Measurements from ENCODE around the gene MBD5.
"Not testable (repeated sequence)": the region's sequence is repeated elsewhere in the genome, so short reads cannot be mapped to it uniquely, and the experiment has no call there.

MBD5 gene

DNA sequence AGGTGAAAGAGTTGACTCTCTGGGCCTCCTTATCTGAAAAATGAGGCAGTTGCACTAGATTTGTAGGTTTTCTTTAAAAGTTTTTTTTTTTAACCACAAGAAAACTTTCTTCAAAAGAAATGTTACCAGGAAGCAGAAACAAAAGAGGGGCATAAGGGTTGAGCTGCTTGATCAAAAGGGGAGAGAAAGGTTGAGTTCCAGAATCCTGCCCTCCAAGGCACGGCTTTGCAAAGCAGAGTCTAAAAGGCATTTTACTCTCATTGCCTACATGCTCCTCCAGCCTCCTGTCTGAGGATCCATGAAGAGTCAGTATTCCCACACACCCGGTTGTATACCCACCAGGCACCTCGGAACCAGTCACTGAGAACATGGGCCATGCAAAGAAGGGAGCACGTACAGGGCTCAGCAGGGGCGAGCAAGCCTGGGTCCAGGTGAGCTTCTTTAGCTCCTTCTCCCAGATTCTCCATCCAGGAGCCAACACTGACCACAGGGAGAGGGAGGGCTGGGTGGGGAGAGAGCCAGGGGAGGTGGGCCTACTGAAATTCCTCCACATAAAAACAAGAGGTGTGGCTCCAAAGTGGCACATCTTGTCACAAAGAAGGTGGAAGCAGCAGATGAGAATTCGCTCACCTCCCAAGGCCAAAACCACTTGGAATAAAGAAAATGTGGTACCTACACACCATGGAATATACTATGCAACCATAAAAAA lies 507.6 kb downstream of the MBD5 start:
- Mint-ChIP-seq H3K9me3 (no peaks in the 10 kb centered on the region), H3K4me1 (peaks cover under 1% of the 10 kb centered on the region), H3K4me3 (no peak overlapping the region), H3K27ac (no peak overlapping the region), H3K27me3 (peaks cover 8% of the 10 kb centered on the region), H3K36me3 (no peaks in the 10 kb centered on the region)
- ATAC-seq (ENCODE audit: low read depth) (no peak), DNase-seq (ENCODE audit: low spot score in 2 of 2) (no peak)

DNA sequence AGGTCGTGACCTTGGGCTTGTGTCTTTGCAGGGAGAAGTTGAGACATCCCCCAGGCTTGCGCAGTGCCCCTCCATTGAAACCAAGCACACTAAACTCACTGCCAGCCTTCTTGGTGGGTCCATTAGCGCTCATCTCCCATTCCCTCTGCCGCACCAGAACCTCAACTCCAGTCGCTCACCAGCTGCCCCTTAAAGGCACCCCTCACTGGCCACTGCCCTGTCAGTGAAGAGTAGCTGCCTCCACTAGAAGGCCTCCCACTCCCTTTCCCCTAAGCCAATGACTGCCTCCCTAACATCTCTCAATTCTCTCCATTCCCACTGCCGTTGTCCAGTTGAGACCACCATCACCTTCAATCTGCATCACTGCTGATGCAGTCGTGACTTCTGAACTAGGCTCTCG lies 508.9 kb downstream of the MBD5 start:
- ATAC-seq (ENCODE audit: low read depth) = no peak
- H3K4me1 Mint-ChIP-seq = no peaks in the 10 kb centered on the region
- no peak overlapping the region for H3K4me3 Mint-ChIP-seq
- no peak for DNase-seq (ENCODE audit: low spot score in 2 of 2)
- no peak overlapping the region for H3K27ac Mint-ChIP-seq
- no peaks in the 10 kb centered on the region for H3K9me3 Mint-ChIP-seq
- no peaks in the 10 kb centered on the region for H3K36me3 Mint-ChIP-seq
- H3K27me3 Mint-ChIP-seq = peaks cover 8% of the 10 kb centered on the region

DNA sequence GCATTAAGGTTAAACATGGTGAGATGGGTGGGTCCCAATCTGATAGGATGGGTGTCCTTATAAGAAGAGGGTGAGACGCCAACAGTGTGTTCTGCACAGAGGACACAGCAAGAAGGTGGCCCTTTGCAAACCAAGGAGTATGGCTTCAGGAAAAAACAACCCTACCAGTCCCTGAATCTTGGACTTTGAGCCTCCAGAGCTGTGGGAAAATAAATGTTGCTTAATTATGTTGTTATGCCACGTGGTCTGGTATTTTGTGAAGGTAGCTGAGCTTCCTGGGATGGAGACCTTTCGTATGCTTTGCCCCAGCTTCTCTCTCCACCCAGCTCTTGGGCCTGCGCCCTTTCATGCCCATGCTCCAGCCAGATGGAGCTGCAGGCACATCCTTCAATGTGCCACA lies 509.5 kb downstream of the MBD5 start:
- peaks cover 8% of the 10 kb centered on the region for H3K27me3 Mint-ChIP-seq
- H3K36me3 Mint-ChIP-seq = no peaks in the 10 kb centered on the region
- H3K4me1 Mint-ChIP-seq = peaks cover 2% of the 10 kb centered on the region
- no peaks in the 10 kb centered on the region for H3K9me3 Mint-ChIP-seq
- DNase-seq (ENCODE audit: low spot score in 2 of 2) = no peak
- no peak overlapping the region for H3K4me3 Mint-ChIP-seq
- ATAC-seq (ENCODE audit: low read depth) = no peak
- H3K27ac Mint-ChIP-seq = no peak overlapping the region

DNA sequence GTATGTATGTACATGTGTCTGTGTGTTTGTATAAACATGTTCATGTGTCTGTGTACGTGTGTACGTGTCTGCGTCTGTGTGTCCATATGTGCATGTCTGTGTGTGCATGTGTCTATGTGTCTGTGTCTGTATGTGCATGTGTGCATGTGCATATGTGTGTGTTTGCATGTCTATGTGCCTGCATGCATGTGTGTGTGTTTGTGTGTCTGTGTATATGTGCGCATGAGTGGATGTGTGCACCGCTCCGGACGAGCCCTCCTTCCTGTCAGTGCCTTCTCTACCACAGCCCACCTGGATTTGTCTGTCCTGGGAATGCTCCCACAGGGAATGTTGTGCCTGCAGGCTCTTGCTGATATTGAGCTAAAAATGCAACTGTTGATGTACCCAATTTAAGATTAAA lies 510.3 kb downstream of the MBD5 start:
- Mint-ChIP-seq H3K4me3 (no peak overlapping the region), H3K27me3 (peaks cover 7% of the 10 kb centered on the region), H3K4me1 (peaks cover 2% of the 10 kb centered on the region), H3K36me3 (no peaks in the 10 kb centered on the region), H3K9me3 (no peaks in the 10 kb centered on the region), H3K27ac (no peak overlapping the region)
- ATAC-seq (ENCODE audit: low read depth) (no peak), DNase-seq (ENCODE audit: low spot score in 2 of 2) (no peak)

DNA sequence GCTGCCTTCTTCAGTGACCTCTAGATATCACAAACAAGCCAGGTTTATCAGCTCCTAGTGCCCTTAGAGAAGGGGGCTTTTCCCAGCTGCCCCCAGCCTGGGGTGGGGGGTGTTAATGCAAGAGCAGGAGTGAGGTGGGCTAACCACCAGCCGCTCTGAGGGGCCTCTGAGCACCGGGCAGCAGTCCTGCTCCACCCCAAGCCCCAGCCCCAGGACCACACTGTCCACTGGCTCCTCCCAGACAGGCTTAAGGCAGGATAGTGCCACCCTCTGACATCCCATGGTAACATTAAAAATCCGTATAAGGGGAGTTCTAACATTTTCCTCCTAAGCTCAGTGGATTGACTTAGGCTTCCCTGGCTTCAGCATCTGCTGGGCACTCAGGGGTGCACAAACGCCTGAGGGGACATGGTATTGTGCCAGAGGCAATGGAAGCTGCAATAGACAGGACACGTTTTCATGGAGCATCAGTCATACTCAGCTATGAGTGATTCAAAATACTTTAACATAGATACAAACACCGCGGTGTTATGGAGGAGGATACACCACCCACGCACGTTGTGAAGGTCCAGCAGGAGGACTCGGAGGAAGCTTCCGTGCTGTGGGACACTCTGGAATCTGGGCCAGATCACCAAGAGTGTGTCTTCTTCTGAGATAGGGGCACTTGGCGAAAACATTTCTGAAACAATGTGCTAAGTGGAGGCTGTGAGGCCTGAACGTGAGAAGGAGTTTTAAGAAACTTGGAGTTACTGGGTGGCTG lies 511.0 kb downstream of the MBD5 start:
- H3K9me3 Mint-ChIP-seq = no peaks in the 10 kb centered on the region
- DNase-seq (ENCODE audit: low spot score in 2 of 2) (no peak), ATAC-seq (ENCODE audit: low read depth) (no peak)
- H3K36me3 Mint-ChIP-seq = no peaks in the 10 kb centered on the region
- H3K4me1 Mint-ChIP-seq = peaks cover 2% of the 10 kb centered on the region
- H3K4me3 Mint-ChIP-seq = no peak overlapping the region
- no peak overlapping the region for H3K27ac Mint-ChIP-seq
- peaks cover 7% of the 10 kb centered on the region for H3K27me3 Mint-ChIP-seq

DNA sequence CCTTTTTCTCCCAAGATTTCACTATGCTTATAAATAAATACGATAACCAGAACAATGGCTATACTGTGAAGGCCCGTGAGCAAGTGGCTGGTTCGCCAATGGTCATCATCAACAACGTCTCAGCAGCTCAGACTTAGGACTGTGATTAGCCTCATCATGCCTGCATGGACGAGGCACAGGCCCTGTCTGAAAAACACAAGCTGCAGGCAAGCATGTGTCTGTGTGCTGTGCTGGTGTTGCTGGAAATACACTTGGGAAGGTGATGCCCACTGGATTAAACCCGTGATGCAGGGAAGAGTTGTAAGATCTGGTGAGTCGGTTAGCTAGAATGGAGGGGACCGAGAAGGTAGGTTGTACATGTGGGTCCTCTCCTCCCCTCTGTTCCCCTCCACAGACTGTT lies 512.1 kb downstream of the MBD5 start:
- no peak for DNase-seq (ENCODE audit: low spot score in 2 of 2)
- peaks cover 2% of the 10 kb centered on the region for H3K4me1 Mint-ChIP-seq
- no peak overlapping the region for H3K27ac Mint-ChIP-seq
- H3K4me3 Mint-ChIP-seq = no peak overlapping the region
- ATAC-seq (ENCODE audit: low read depth) = no peak
- no peaks in the 10 kb centered on the region for H3K36me3 Mint-ChIP-seq
- H3K9me3 Mint-ChIP-seq = no peaks in the 10 kb centered on the region
- peaks cover 7% of the 10 kb centered on the region for H3K27me3 Mint-ChIP-seq

DNA sequence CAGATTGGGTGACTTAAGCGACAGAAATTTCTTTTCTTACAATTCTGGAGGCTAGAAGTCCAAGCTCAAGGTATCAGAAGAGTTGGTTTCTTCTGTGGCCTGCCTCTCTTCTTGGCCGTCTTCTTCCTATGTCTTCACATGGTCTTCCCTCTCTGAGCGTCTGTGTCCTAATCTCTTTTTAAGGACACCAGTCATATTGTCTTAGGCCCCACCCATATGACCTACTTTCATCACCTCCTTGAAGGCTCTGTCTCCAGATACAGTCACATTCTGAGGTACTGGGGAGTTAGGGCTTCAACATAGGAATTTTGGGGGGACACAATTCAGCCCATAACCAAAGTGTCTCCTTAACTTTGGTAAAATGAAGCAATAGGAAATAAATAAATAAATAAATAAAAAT lies 512.8 kb downstream of the MBD5 start:
- H3K27ac Mint-ChIP-seq = no peak overlapping the region
- H3K36me3 Mint-ChIP-seq = no peaks in the 10 kb centered on the region
- ATAC-seq (ENCODE audit: low read depth) (no peak), DNase-seq (ENCODE audit: low spot score in 2 of 2) (no peak)
- H3K4me3 Mint-ChIP-seq = no peak overlapping the region
- H3K4me1 Mint-ChIP-seq = peaks cover 2% of the 10 kb centered on the region
- peaks cover 7% of the 10 kb centered on the region for H3K27me3 Mint-ChIP-seq
- H3K9me3 Mint-ChIP-seq = no peaks in the 10 kb centered on the region

DNA sequence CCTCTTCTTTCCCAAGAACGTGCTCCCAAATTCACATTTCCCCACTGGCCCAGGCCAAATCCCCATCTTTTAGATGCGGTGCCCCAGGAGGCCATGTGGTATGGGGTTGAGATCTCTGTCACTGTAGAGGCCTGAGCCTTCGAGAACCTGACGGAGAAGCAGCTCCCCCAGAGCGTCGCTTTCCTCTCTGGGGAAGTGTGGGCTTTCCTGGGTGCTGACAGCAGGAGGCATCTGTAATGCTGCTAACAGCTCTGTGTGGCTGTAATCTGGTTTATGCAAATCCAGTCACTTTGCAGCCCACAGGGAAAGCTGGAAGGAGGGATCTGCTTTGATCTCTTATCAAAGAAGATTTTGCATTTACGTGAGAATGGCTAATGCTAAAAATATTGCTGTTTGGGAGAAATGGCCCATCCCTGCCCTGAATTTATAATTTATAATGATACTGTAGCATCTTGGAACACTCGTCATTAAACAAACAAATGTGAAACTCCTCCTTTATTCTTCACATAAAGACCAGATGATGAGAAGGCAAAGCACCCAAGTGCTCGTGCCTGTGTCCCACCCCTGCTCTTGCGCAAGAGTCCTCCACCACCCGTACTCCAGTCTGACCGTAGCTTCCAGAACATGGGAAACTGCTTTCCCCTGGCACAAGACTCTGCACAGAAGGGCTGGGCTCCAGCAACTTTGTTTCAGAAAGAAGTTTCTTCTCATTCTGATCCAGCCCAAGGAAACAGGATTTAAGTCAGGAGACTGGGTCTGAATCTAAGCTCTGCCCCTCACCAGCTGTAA lies 513.7 kb downstream of the MBD5 start:
- no peak overlapping the region for H3K27ac Mint-ChIP-seq
- peaks cover 4% of the 10 kb centered on the region for H3K27me3 Mint-ChIP-seq

DNA sequence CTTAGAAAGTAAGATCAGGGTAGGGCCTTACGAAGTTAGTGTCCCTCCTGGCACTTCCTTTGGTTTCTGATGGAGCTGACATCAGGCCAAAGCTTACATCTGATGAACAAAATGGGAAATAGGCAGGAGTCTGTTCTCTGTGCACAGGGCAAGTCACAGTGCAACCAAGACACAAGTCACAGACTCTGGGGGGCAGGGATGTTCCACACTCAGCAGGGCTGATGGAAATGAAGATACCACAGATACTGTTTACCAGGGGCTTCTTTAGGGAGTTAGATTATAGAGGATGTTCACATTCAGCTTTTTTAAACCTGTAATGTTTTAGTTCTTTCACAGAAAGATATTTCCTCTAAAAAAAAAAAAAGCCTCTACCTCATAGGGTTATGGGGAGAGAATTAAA lies 517.5 kb downstream of the MBD5 start:
- Mint-ChIP-seq H3K4me3 (no peak overlapping the region), H3K36me3 (no peaks in the 10 kb centered on the region)
- ATAC-seq (ENCODE audit: low read depth) = no peak

More for the DNA sequence above, 513.7 kb downstream of the MBD5 start:
- DNase-seq (ENCODE audit: low spot score in 2 of 2) (no peak), ATAC-seq (ENCODE audit: low read depth) (no peak)
- Mint-ChIP-seq H3K4me3 (no peak overlapping the region), H3K36me3 (no peaks in the 10 kb centered on the region), H3K9me3 (no peaks in the 10 kb centered on the region), H3K4me1 (peaks cover 2% of the 10 kb centered on the region)

DNA sequence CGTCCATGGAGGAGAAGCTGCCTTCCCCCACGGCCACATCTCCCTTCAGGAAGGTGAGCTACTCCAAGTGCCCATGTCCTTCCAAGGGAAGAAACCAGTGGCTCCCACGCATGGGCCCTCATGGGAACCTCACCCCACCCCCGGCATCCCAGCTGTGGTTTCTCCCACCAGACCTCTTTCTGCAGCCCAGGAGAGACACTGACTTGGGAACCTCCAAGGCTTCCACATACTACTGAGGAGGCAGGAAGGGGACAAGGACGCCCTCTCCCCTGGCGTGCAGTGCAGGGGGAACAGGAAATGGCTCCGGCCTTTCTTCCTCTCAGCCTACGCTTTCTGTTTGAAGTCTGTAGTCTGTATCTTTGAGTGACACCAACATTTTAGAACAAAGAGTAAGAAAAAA lies 519.1 kb downstream of the MBD5 start:
- no peak overlapping the region for H3K4me3 Mint-ChIP-seq
- ATAC-seq (ENCODE audit: low read depth) = no peak

More for the DNA sequence above, 517.5 kb downstream of the MBD5 start:
- Mint-ChIP-seq H3K9me3 (no peaks in the 10 kb centered on the region), H3K4me1 (peaks cover 5% of the 10 kb centered on the region), H3K27ac (no peak overlapping the region), H3K27me3 (peaks cover 4% of the 10 kb centered on the region)
- no peak for DNase-seq (ENCODE audit: low spot score in 2 of 2)

DNA sequence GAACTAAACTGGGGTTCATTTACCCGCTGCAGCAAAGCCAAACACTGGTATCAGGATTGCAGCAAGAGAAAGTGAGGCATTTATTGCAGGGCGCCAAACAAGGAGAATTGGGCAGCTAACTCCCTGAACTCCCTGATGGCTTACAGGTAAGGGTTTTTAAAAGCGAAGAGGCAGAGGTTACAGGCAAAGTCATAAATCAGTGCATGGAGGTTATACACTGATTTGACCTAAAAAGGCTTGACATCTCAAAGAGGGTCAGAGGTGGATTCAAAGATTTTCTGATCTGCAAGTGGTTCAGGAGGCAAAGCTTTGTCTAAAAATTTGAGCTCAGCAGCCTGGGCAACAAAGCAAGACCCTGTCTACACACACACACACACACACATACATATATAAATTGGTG lies 520.9 kb downstream of the MBD5 start:
- no peak for ATAC-seq (ENCODE audit: low read depth)
- peaks cover 7% of the 10 kb centered on the region for H3K4me1 Mint-ChIP-seq
- no peak overlapping the region for H3K27ac Mint-ChIP-seq

More for the DNA sequence above, 519.1 kb downstream of the MBD5 start:
- Mint-ChIP-seq H3K27ac (no peak overlapping the region), H3K27me3 (peaks cover 4% of the 10 kb centered on the region), H3K4me1 (peaks cover 5% of the 10 kb centered on the region), H3K9me3 (no peaks in the 10 kb centered on the region), H3K36me3 (no peaks in the 10 kb centered on the region)
- DNase-seq (ENCODE audit: low spot score in 2 of 2) = no peak

DNA sequence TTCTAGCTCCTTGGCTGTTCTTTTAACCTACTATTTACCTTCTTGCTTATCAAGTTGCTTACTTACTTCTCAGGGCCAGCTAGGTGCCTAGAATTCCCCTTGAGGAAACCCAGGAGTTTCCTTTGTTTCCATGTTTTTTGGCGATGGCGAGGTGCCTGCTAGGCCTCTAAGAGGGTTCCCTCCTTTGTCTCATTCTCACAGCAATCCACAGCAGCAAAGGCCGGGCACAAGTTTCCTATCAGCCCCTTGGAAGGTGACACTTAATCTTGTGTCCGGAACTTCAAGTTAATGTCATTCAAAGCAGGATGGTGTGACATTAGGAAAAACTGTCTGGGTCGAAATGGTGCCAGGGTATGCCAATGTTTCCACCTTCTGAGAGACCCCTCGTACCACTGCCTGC lies 521.7 kb downstream of the MBD5 start:
- peaks cover 7% of the 10 kb centered on the region for H3K4me1 Mint-ChIP-seq
- H3K27ac Mint-ChIP-seq = no peak overlapping the region
- H3K4me3 Mint-ChIP-seq = no peak overlapping the region
- no peaks in the 10 kb centered on the region for H3K9me3 Mint-ChIP-seq
- DNase-seq (ENCODE audit: low spot score in 2 of 2) (no peak), ATAC-seq (ENCODE audit: low read depth) (no peak)
- no peaks in the 10 kb centered on the region for H3K36me3 Mint-ChIP-seq
- peaks cover 5% of the 10 kb centered on the region for H3K27me3 Mint-ChIP-seq

More for the DNA sequence above, 520.9 kb downstream of the MBD5 start:
- no peaks in the 10 kb centered on the region for H3K9me3 Mint-ChIP-seq
- H3K36me3 Mint-ChIP-seq = no peaks in the 10 kb centered on the region
- no peak overlapping the region for H3K4me3 Mint-ChIP-seq
- peaks cover 4% of the 10 kb centered on the region for H3K27me3 Mint-ChIP-seq
- no peak for DNase-seq (ENCODE audit: low spot score in 2 of 2)

DNA sequence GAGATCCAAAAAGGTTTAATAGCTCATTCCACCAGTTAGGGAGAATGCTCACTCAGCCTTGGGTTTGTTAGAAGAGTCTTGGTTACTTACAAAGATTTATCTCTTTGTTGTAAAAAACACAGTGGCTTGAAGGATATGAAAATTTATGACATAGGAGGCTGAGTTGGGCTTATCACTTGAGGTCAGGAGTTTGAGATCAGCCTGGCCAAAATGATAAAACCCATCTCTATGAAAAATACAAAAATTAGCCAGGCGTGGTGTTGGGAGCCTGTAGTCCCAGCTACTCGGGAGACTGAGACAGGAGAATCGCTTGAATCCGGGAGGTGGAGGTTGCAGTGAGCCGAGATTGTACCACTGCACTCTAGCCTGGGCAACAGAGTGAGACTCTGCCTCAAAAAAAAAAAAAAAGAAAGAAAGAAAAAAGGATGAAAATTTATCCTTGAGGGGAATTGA lies 522.2 kb downstream of the MBD5 start:
- DNase-seq (ENCODE audit: low spot score in 2 of 2); H3K4me1 Mint-ChIP-seq; ATAC-seq (ENCODE audit: low read depth); H3K9me3 Mint-ChIP-seq; H3K27me3 Mint-ChIP-seq; H3K36me3 Mint-ChIP-seq; H3K27ac Mint-ChIP-seq; H3K4me3 Mint-ChIP-seq: not testable (repeated sequence)
